ENCODE results near the gene HOXA4. TPM values are rescaled to one million over a fixed set of nuclear protein-coding genes. Genes with fewer than 3 reads are reported as not detected.

Gene HOXA4
- total and polyA plus RNA-seq, 2 of the 8 experiments (the other 6 are each of a cell fraction or from before 2014, with no cell fraction given): not detected

DNA sequence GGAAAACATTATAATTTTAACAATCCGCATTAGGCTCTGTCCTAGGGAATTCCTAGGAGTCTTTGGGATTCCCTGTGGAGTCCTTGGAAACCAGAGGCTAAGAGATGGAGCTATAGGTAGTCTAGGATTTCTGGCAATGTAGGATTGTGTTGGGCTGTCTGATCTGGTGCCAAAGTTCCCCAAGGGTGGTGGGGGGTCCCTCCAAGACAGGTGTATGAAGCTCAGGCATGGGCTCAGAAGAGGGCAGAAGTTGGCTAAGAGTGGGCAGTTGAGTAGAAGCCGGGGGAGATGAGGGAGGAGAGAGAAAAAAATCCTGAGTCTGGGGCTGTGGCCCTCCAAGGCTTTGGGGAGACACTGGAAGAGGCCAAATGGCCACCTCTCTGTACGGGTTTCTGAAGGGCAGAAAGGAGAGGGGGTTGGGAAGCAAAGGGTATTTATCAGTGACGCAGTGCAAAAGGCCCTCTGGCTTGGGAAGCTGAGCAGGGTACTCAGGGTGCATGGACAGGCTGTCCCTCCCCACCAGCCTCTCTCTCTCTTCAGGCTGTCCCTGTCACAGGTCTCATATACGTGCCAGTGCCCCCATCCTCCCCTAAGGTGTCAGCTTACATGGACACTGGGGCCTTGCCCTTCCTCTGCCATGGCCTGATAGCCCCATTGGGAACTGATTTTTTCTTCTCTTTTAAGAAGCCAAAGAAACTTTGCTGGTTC lies 16.1 kb upstream of the HOXA4 start:
- Histone ChIP-seq H2BK20ac (ENCODE audit: low read length) (no peak overlapping the region), H2BK120ac (replicated peaks; ENCODE audit: low read depth, low read length) (no peak overlapping the region), H4K91ac (replicated peaks; ENCODE audit: insufficient read length, low read length) (no peak overlapping the region), H2BK15ac (ENCODE audit: low read length) (no peak overlapping the region), H3K56ac (replicated peaks; ENCODE audit: insufficient read length, low read depth, low read length) (no peak overlapping the region), H3K9ac (replicated peaks in 1 of 4; ENCODE audit: extremely low read depth in 1 of 4, low read depth in 3 of 4, low read length in 3 of 4) (no peak overlapping the region), H4K20me1 (replicated peaks in 1 of 2; ENCODE audit: control insufficient read depth in 1 of 2, insufficient read depth in 2 of 2, low read length in 2 of 2) (peaks cover 30 to 32% of the 10 kb centered on the region in 2 experiments), H3K4me2 (ENCODE audit: insufficient read depth in 1 of 2, low read depth in 2 of 2, low read length in 2 of 2) (no peak overlapping the region; a peak in 1 of 4 replicates), H3K23me2 (ENCODE audit: low read depth, low read length) (peaks cover 9% of the 10 kb centered on the region), H2AFZ (ENCODE audit: low read length) (no peak overlapping the region), H3K27me3 (replicated peaks in 1 of 4; ENCODE audit: control insufficient read depth in 3 of 4, extremely low read depth in 1 of 4, insufficient read depth in 3 of 4, low read length in 3 of 4) (peaks cover 96 to 100% (median 99%) of the 10 kb centered on the region in 4 experiments), H3K14ac (ENCODE audit: insufficient read length) (no peak overlapping the region), H3K18ac (ENCODE audit: extremely low read depth, low read length) (no peak overlapping the region), H3K4ac (replicated peaks; ENCODE audit: insufficient read length, low read depth, low read length) (no peak overlapping the region), H3K79me1 (ENCODE audit: low read depth, low read length) (no peaks in the 10 kb centered on the region), H3K36me3 (ENCODE audit: control insufficient read depth in 2 of 4, insufficient read depth in 4 of 4, low read length in 3 of 4) (peaks cover 0 to 6% (median 0%) of the 10 kb centered on the region in 4 experiments; a peak in 1 of 8 replicates), H4K5ac (ENCODE audit: insufficient read length, low read depth, low read length) (no peak overlapping the region), H2BK12ac (ENCODE audit: low read depth, low read length) (no peak overlapping the region), H3K4me3 (ENCODE audit: extremely low read depth in 1 of 4, insufficient read depth in 2 of 4, low read depth in 3 of 4, low read length in 4 of 4) (no peak overlapping the region), H4K8ac (ENCODE audit: extremely low read depth, insufficient read depth, low read length) (no peak overlapping the region), H3K23ac (ENCODE audit: insufficient read length) (no peak overlapping the region), H3K4me1 (replicated peaks in 1 of 4; ENCODE audit: control insufficient read depth in 3 of 4, insufficient read depth in 4 of 4, low read length in 3 of 4) (peaks cover 0 to 9% (median 6%) of the 10 kb centered on the region in 4 experiments; a peak in 5 of 7 replicates), H2AK5ac (ENCODE audit: low read depth, low read length) (no peak overlapping the region), H3K79me2 (ENCODE audit: control insufficient read depth in 1 of 2, insufficient read depth in 2 of 2, low read length in 2 of 2) (no peaks in the 10 kb centered on the region), H3K27ac (ENCODE audit: low read depth, low read length) (no peak overlapping the region), H3K9me3 (ENCODE audit: insufficient read depth in 2 of 2, low read depth in 1 of 2, low read length in 1 of 2) (peaks cover 0 to 3% of the 10 kb centered on the region in 2 experiments; a peak in 1 of 4 replicates), H2BK5ac (ENCODE audit: low read depth, low read length) (no peak overlapping the region)
- 47% methylated on average over 5 of the region's 5 CpGs; no CpG with 5 or more reads in 1 of the 2 experiments for WGBS, 2 experiments (ENCODE audit: extremely low coverage in 1 of 2, insufficient coverage in 1 of 2, insufficient read length in 1 of 2, insufficient replicate concordance in 2 of 2, low coverage in 1 of 2, low lambda C conversion rate in 2 of 2, missing lambda C conversion rate in 1 of 2)
- no peak for FAIRE-seq
- POLR2A ChIA-PET (ENCODE audit: partially characterized antibody): no interaction called here
- CTCF ChIA-PET (ENCODE audit: partially characterized antibody): interaction anchor here (0.7 to 12.5 kb wide), 8 partner anchors 13 to 293 kb away, joined by 3 to 123 read pairs (median 8); partner anchors contain the start of gene HOXA1
- peak in 1 of 2 experiments; percentile 38 for DNase-seq (ENCODE audit: low read depth in 1 of 2, low spot score in 2 of 2)
- TF ChIP-seq PHF8 (conservative IDR thresholded peaks at IDR 0.05; ENCODE audit: low read depth, low read length) (no peak), NRF1 (IDR thresholded peaks at IDR 0.05; ENCODE audit: low read depth, low read length) (no peak), SAP30 (IDR thresholded peaks at IDR 0.05; ENCODE audit: insufficient read depth, insufficient replicate concordance, low read length) (no peak), TBP (IDR thresholded peaks at IDR 0.05; ENCODE audit: low read depth, low read length) (no peak), RBBP5 (IDR thresholded peaks at IDR 0.05; ENCODE audit: borderline replicate concordance, low read depth, low read length) (no peak), HDAC2 (IDR thresholded peaks at IDR 0.05; ENCODE audit: borderline replicate concordance in 1 of 2, low read depth in 2 of 2, low read length in 2 of 2) (no peak), SIN3A (conservative IDR thresholded peaks at IDR 0.05 in 1 of 2, IDR thresholded peaks at IDR 0.05 in 1 of 2; ENCODE audit: low read depth in 1 of 2, low read length in 2 of 2) (no peak), POLR2AphosphoS5 (IDR thresholded peaks at IDR 0.05; ENCODE audit: low read depth, low read length) (no peak)
- TF ChIP-seq, protein P1, sequence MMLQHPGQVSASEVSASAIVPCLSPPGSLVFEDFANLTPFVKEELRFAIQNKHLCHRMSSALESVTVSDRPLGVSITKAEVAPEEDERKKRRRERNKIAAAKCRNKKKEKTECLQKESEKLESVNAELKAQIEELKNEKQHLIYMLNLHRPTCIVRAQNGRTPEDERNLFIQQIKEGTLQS (IDR thresholded peaks at IDR 0.05; ENCODE audit: insufficient read depth, low read depth, low read length): no peak
